A673 (cell line): ENCODE measurements around the gene JMJD7. TPM values are rescaled to one million over a fixed set of nuclear protein-coding genes. Genes with fewer than 3 reads are reported as not detected.

ENCODE experiments used
- BruUV-seq: library from RNA; stranded (reverse); fragments of 400-500 nt; replicated peaks from 2 replicates; lab custom pipeline; 2021; lab: Mats Ljungman, UMichigan
- CTCF ChIA-PET: fragments of 300-600 bp; sonication (Branson Sonifier 250); formaldehyde crosslinking; loops from one replicate; lab custom pipeline; 2022; ENCODE audit warnings: antibody characterized with exemption; lab: Charles Lee
- POLR2A ChIA-PET: fragments of 300-600 bp; sonication (Branson Sonifier 250); formaldehyde crosslinking; loops from one replicate; lab custom pipeline; 2022; ENCODE audit warnings: antibody characterized with exemption; ENCODE audit not compliant: low non-redundant PET; lab: Charles Lee
- DNase-seq: peaks from one replicate; pipeline ENCODE4 v3.0.0-alpha.2; 2015; ENCODE audit warnings: low spot score
- H3K27ac ChIP-seq: fragments of 200-600 bp; sonication (generic); 2 replicates; pipeline ENCODE4 v1.5.1; 2016; ENCODE audit warnings: mixed run types, low read depth, mild to moderate bottlenecking, mixed read lengths, antibody characterized with exemption, low read length; ENCODE audit not compliant: poor library complexity, severe bottlenecking
- H3K27me3 ChIP-seq: fragments of 200-600 bp; sonication (generic); replicated peaks from 2 replicates; pipeline ENCODE4 v1.6.1; 2017; ENCODE audit warnings: mixed run types, low read depth, mild to moderate bottlenecking, mixed read lengths, antibody characterized with exemption, low read length; ENCODE audit not compliant: insufficient read depth, poor library complexity
- H3K36me3 ChIP-seq: fragments of 200-600 bp; sonication (generic); 2 replicates; pipeline ENCODE4 v1.6.1; 2016; ENCODE audit warnings: mixed run types, mild to moderate bottlenecking, mixed read lengths, antibody characterized with exemption, low read length; ENCODE audit not compliant: insufficient read depth, poor library complexity, severe bottlenecking
- H3K4me1 ChIP-seq: fragments of 200-600 bp; sonication (generic); 2 replicates; pipeline ENCODE4 v1.6.1; 2017; ENCODE audit warnings: mixed run types, mild to moderate bottlenecking, mixed read lengths, antibody characterized with exemption, low read length; ENCODE audit not compliant: insufficient read depth, poor library complexity, severe bottlenecking
- H3K4me3 ChIP-seq: fragments of 200-600 bp; sonication (generic); 2 replicates; pipeline ENCODE4 v1.5.1; 2016; ENCODE audit warnings: low read depth, mixed run types, mild to moderate bottlenecking, mixed read lengths, low read length; ENCODE audit not compliant: poor library complexity, severe bottlenecking
- H3K9me3 ChIP-seq: fragments of 200-600 bp; sonication (generic); 2 replicates; pipeline ENCODE4 v1.6.1; 2016; ENCODE audit warnings: mixed run types, low read depth, mild to moderate bottlenecking, mixed read lengths, antibody characterized with exemption, low read length; ENCODE audit not compliant: poor library complexity, severe bottlenecking
- EZH2 ChIP-seq: fragments of 200-600 bp; sonication (generic); IDR thresholded peaks from 2 replicates; pipeline ENCODE4 v1.6.1; 2017; ENCODE audit warnings: borderline replicate concordance, low read depth, mild to moderate bottlenecking, mixed read lengths, antibody characterized with exemption, low read length; ENCODE audit not compliant: poor library complexity, severe bottlenecking
- intact Hi-C: fragments of 100-400 bp; cut with micrococcal nuclease; formaldehyde crosslinking; loops from one replicate; pipeline ENCODE4 v1.10.0; 2022; ENCODE audit not compliant: unreplicated experiment
- total RNA-seq: library from RNA; stranded (reverse); gene quantifications from 2 replicates; pipeline ENCODE4 v1.2.3, GENCODE V29; 2021
- TF ChIP-seq, protein P1 (sequence below): fragments of 300-800, 200-600 bp; sonication (generic); conservative IDR thresholded peaks from 2 replicates; pipeline ENCODE4 v1.5.1; 2017; ENCODE audit warnings: low read depth, mild to moderate bottlenecking, antibody characterized with exemption, low read length, moderate library complexity, mixed read lengths

JMJD7 gene
- total RNA-seq, 1 experiment from 2014 or later: 18.8 TPM

DNA sequence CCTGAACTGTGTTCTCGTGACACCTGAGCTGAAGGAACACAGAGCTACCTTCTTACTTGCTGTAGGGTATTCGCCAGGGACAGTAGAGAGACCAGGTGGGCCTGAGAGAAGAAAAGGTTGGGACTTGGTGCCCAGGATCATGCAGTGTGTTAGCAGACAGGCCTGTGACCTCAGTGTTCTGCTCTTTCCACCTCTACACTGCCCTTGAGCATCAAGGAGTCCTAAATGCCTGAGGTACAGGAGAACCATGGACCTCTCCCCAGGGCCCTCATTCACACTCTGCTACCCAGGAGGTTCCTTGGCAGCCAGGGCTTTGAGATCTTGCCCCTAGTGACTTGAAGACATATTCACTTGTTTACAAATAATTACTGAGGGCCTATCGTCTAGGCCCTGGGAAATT is 22.2 kb upstream of the JMJD7 start:
- ChIA-PET POLR2A (interaction anchor here (0.6 kb wide), 1 partner anchor 416 kb away, joined by 3 read pairs; no protein-coding TSS in a partner anchor), CTCF (no interaction called here)
- TF ChIP-seq EZH2: no peak
- TF ChIP-seq, protein P1, sequence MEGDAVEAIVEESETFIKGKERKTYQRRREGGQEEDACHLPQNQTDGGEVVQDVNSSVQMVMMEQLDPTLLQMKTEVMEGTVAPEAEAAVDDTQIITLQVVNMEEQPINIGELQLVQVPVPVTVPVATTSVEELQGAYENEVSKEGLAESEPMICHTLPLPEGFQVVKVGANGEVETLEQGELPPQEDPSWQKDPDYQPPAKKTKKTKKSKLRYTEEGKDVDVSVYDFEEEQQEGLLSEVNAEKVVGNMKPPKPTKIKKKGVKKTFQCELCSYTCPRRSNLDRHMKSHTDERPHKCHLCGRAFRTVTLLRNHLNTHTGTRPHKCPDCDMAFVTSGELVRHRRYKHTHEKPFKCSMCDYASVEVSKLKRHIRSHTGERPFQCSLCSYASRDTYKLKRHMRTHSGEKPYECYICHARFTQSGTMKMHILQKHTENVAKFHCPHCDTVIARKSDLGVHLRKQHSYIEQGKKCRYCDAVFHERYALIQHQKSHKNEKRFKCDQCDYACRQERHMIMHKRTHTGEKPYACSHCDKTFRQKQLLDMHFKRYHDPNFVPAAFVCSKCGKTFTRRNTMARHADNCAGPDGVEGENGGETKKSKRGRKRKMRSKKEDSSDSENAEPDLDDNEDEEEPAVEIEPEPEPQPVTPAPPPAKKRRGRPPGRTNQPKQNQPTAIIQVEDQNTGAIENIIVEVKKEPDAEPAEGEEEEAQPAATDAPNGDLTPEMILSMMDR: no peak
- BruUV-seq: no TSS peak
- Histone ChIP-seq H3K9me3 (no peaks in the 10 kb centered on the region), H3K27me3 (no peaks in the 10 kb centered on the region), H3K4me1 (no peaks in the 10 kb centered on the region), H3K4me3 (no peak overlapping the region), H3K27ac (no peak overlapping the region), H3K36me3 (peaks cover 2% of the 10 kb centered on the region)
- DNase-seq: no peak
- intact Hi-C loops: no loop called here

DNA sequence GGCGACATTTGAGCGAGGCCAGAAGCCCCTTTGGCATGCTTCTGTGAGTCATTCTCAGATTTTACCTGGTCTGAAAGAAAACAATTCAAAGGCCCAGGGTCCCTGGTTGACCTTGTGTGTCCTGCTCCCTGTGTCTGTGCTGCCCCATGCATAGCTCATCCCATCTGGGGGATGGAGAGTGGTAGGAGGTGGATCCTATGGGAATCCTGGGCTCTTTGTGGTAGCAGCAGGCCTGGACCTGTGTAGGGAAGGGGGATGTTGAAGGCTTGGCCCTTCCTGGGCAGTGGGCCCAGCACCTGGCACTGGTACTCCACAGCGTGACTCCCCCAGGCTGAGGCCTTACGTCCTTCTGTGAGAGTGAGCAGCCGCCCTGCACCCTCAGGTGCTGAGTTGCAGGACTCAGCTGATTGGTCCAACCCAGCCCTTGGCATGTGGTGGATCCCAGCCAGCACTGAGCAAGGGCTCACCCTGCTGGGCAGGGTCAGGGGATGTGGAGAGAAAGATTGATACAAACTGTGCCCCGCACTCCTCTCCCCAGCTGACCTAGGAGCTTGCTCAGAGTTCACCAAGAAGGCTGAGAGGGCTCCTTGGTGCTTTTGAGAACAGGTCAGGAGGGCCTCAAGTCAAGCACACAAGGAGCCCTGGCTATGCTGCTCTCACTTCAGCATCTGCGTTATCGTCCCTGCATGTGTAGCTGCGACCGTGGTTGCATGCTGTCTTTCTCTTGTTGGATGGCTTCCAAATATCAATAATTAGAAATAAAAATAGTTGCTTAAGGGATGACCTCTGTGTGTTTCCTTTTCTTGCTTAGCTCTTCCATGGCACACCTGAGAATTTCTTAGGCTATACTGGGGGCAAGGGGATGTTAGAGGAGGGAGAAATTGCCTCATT is 21.4 kb upstream of the JMJD7 start:
- DNase-seq: no peak
- POLR2A ChIA-PET: interaction anchor here (0.6 kb wide), 1 partner anchor 417 kb away, joined by 3 read pairs; no protein-coding TSS in a partner anchor
- intact Hi-C loops: no loop called here

DNA sequence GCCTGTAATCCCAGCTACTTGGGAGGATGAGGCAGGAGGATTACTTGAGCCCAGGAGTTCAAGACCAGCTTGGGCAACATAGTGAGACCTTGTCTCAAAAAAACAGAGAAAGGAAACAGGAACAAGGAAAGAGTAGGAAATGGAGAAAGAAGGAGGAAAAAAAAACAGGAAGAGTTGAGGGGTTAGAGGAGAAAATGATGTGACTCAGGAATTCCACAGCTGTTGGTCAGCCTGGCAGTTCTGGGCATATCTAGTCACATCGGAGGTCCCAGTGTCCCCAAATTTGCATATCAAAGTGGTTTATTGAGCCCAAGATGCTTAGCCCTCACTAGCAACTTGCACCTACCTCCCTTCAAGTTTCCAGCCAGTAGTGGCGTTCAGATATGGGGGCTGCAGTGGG is 18.8 kb upstream of the JMJD7 start:
- ChIA-PET POLR2A (no interaction called here), CTCF (interaction anchor here (0.7 kb wide), 1 partner anchor 48 kb away, joined by 3 read pairs; no protein-coding TSS in a partner anchor)
- Histone ChIP-seq H3K4me3 (no peak overlapping the region), H3K4me1 (no peaks in the 10 kb centered on the region), H3K27me3 (no peaks in the 10 kb centered on the region), H3K27ac (no peak overlapping the region), H3K9me3 (no peaks in the 10 kb centered on the region), H3K36me3 (no peaks in the 10 kb centered on the region)
- BruUV-seq: no TSS peak
- TF ChIP-seq, protein P1: no peak
- no peak for TF ChIP-seq EZH2
- intact Hi-C loops: no loop called here
- no peak for DNase-seq

More for the DNA sequence above, 21.4 kb upstream of the JMJD7 start:
- Histone ChIP-seq H3K4me1 (no peaks in the 10 kb centered on the region), H3K36me3 (no peaks in the 10 kb centered on the region), H3K27ac (no peak overlapping the region), H3K27me3 (no peaks in the 10 kb centered on the region), H3K4me3 (no peak overlapping the region), H3K9me3 (no peaks in the 10 kb centered on the region)
- BruUV-seq: no TSS peak
- TF ChIP-seq, protein P1: no peak
- no peak for TF ChIP-seq EZH2
- CTCF ChIA-PET: no interaction called here
